GM21619 (cell line): Measurements from ENCODE around the gene HMGCL.
"Not testable (repeated sequence)": the region's sequence is repeated elsewhere in the genome, so short reads cannot be mapped to it uniquely, and the experiment has no call there.

Experiments
- ATAC-seq: cut with Tn5 transposase; IDR thresholded peaks from one replicate; pipeline ENCODE4 v1.9.1; 2021; ENCODE audit not compliant: unreplicated experiment

Gene HMGCL

GRCh38 chr1:23799570-23800399 is 25.4 kb downstream of the HMGCL start:
- peak; percentile 4 for ATAC-seq

- no peak for ATAC-seq
Measured at GRCh38 chr1:23799255-23799569, 26.0 kb downstream of the HMGCL start.

- ATAC-seq = no peak
Measured at GRCh38 chr1:23798662-23799142, 26.5 kb downstream of the HMGCL start.

- ATAC-seq = no peak
Measured at GRCh38 chr1:23797478-23798448, 27.5 kb downstream of the HMGCL start.

- no peak for ATAC-seq
Measured at GRCh38 chr1:23796466-23797271, 28.6 kb downstream of the HMGCL start.

- no peak for ATAC-seq
Measured at GRCh38 chr1:23795676-23796465, 29.4 kb downstream of the HMGCL start.

- ATAC-seq = not testable (repeated sequence)
Measured at GRCh38 chr1:23794732-23795182, 30.5 kb downstream of the HMGCL start.

- no peak for ATAC-seq
Measured at GRCh38 chr1:23793861-23794731, 31.1 kb downstream of the HMGCL start.

- no peak for ATAC-seq
Measured at GRCh38 chr1:23793018-23793781, 32.0 kb downstream of the HMGCL start.

- ATAC-seq = no peak
Measured at GRCh38 chr1:23792151-23792945, 32.9 kb downstream of the HMGCL start.

GRCh38 chr1:23791516-23792047 is 33.6 kb downstream of the HMGCL start:
- no peak for ATAC-seq

- ATAC-seq = peak; percentile 85
Measured at GRCh38 chr1:23790696-23791515, 34.3 kb downstream of the HMGCL start, which contains the start of gene LYPLA2. Gene LYPLA2, plus strand, starts transcription at chr1:23791145. Its CDS starts 1,538 bp downstream, at chr1:23792683.

- no peak for ATAC-seq
Measured at GRCh38 chr1:23788695-23789094, 36.5 kb downstream of the HMGCL start.

GRCh38 chr1:23787701-23788100 is 37.5 kb downstream of the HMGCL start:
- ATAC-seq = no peak

GRCh38 chr1:23784846-23785245 is 40.4 kb downstream of the HMGCL start:
- no peak for ATAC-seq

- not testable (repeated sequence) for ATAC-seq
Measured at GRCh38 chr1:23783141-23783540, 42.1 kb downstream of the HMGCL start.
